HepG2 (cell line): ENCODE measurements around the gene MYBPC2. TPM values are rescaled to one million over a fixed set of nuclear protein-coding genes. Genes with fewer than 3 reads are reported as not detected.

ENCODE experiments used
- HCFC1 ChIP-seq: fragments of 150-350 bp; IDR thresholded peaks from 2 replicates; pipeline ENCODE4 v1.6.1; 2014; ENCODE audit warnings: low read depth, low read length
- KAT8 ChIP-seq: IDR thresholded peaks from 2 replicates; pipeline ENCODE4 v1.6.1; 2016; ENCODE audit warnings: missing genetic modification reagents, missing compliant biosample characterization
- NCOA2 ChIP-seq: sonication (generic); formaldehyde crosslinking; IDR thresholded peaks from 2 replicates; pipeline ENCODE4 v1.8.0; 2022; ENCODE audit warnings: inconsistent platforms
- POGZ ChIP-seq: sonication (generic); formaldehyde crosslinking; IDR thresholded peaks from 2 replicates; pipeline ENCODE4 v1.4.0; 2020; ENCODE audit warnings: mild to moderate bottlenecking, missing genetic modification reagents
- ZNF225 ChIP-seq: sonication (generic); formaldehyde crosslinking; IDR thresholded peaks from 2 replicates; pipeline ENCODE4 v1.4.0; 2020; ENCODE audit warnings: mild to moderate bottlenecking, missing genetic modification reagents
- ZNF282 ChIP-seq: fragments of 450-650 bp; IDR thresholded peaks from 2 replicates; pipeline ENCODE4 v1.6.1; 2018; ENCODE audit not compliant: partially characterized antibody
- ZNF331 ChIP-seq: sonication (generic); formaldehyde crosslinking; IDR thresholded peaks from 2 replicates; pipeline ENCODE4 v1.4.0; 2020; ENCODE audit warnings: missing genetic modification reagents
- ZNF616 ChIP-seq: sonication (generic); formaldehyde crosslinking; IDR thresholded peaks from 2 replicates; pipeline ENCODE4 v1.5.0; 2020; ENCODE audit warnings: low read depth, mild to moderate bottlenecking, missing genetic modification reagents
- ZSCAN21 ChIP-seq: sonication (generic); formaldehyde crosslinking; IDR thresholded peaks from 2 replicates; pipeline ENCODE4 v1.8.0; 2022; ENCODE audit warnings: mild to moderate bottlenecking, missing genetic modification reagents, moderate library complexity, borderline replicate concordance
- polyA plus RNA-seq, 8 experiments: library from polyadenylated mRNA; depleted of rRNA in 3 of 8; stranded (reverse) in 7 of 8; unstranded in 1 of 8; fragments of >200 nt; fragmentation: Illumina TruSeq in 4 of 8; extraction: Trizol in 4 of 8; gene quantifications; 2 replicates each; pipeline versions ENCODE4 v1.2.1 to v1.2.3, GENCODE V29; 2011 to 2016; ENCODE audit warnings: low read depth in 4 of 8, missing spikeins in 1 of 8, mixed read lengths in 1 of 8; ENCODE audit not compliant: insufficient read depth in 1 of 8
- total RNA-seq, 5 experiments: library from RNA; depleted of rRNA; stranded (reverse); fragments of >200 nt; fragmentation: Illumina TruSeq; extraction: Trizol; gene quantifications; 2 replicates each; pipeline ENCODE4 v1.2.3, GENCODE V29; 2016; ENCODE audit warnings: low read depth in 1 of 5
- TF ChIP-seq, protein P1 (sequence below): sonication (generic); formaldehyde crosslinking; conservative IDR thresholded peaks from 2 replicates; pipeline ENCODE4 v1.4.0; 2020; ENCODE audit warnings: missing genetic modification reagents
- TF ChIP-seq, protein P2 (sequence below): IDR thresholded peaks from 2 replicates; pipeline ENCODE4 v1.6.1; 2016; ENCODE audit warnings: low read depth, missing genetic modification reagents, missing compliant biosample characterization
- TF ChIP-seq, protein P3 (sequence below): sonication (generic); formaldehyde crosslinking; IDR thresholded peaks from 2 replicates; pipeline ENCODE4 v1.4.0; 2020; ENCODE audit warnings: missing genetic modification reagents
- TF ChIP-seq, protein P4 (sequence below): sonication (generic); formaldehyde crosslinking; IDR thresholded peaks from 2 replicates; pipeline ENCODE4 v1.5.1; 2020; ENCODE audit warnings: missing genetic modification reagents, mild to moderate bottlenecking, borderline replicate concordance

The MYBPC2 gene
- total and polyA plus RNA-seq, 2 of the 13 experiments (the other 11 are each of a cell fraction or from before 2014, with no cell fraction given), result not detected

DNA sequence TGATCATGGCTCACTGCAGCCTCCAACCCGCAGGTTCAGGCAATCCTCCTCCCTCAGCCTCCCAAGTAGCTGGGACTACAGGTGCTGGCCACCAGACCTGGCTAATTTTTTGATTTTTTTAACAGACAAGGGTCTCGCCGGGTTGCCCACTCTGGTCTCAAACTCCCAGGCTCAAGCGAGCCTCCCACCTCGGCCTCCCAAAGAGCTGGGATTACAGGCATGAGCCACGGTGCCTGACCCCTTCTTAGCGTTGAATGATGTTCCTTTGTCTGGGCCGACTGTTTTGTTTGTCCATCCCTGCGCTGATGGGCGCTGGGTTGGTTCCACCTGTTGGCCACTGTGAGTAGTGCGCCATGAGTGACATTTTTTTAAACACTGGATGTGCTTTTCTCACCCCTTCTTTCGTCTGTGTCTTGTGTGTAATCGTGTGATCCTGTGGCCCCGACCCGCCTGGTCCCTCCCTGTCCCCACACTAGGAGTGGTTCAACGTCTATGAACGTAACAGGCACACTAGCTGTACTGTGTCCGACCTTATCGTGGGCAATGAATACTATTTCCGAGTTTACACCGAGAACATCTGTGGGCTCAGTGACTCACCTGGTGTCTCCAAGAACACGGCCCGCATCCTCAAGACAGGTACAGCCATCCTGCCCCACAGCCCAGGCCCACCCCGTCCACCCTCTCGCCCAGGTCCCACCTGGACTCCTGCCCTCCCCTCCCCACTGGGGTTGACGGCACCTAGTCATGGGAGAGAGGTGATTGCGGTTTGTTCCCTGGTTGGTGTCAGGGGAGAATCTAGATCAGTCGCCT lies 28.6 kb downstream of the MYBPC2 start (continued):
- TF ChIP-seq ZNF282, result no peak
- TF ChIP-seq, protein P1, sequence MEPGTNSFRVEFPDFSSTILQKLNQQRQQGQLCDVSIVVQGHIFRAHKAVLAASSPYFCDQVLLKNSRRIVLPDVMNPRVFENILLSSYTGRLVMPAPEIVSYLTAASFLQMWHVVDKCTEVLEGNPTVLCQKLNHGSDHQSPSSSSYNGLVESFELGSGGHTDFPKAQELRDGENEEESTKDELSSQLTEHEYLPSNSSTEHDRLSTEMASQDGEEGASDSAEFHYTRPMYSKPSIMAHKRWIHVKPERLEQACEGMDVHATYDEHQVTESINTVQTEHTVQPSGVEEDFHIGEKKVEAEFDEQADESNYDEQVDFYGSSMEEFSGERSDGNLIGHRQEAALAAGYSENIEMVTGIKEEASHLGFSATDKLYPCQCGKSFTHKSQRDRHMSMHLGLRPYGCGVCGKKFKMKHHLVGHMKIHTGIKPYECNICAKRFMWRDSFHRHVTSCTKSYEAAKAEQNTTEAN (CRISPR knock-in tag), result no peak
- TF ChIP-seq, protein P2, sequence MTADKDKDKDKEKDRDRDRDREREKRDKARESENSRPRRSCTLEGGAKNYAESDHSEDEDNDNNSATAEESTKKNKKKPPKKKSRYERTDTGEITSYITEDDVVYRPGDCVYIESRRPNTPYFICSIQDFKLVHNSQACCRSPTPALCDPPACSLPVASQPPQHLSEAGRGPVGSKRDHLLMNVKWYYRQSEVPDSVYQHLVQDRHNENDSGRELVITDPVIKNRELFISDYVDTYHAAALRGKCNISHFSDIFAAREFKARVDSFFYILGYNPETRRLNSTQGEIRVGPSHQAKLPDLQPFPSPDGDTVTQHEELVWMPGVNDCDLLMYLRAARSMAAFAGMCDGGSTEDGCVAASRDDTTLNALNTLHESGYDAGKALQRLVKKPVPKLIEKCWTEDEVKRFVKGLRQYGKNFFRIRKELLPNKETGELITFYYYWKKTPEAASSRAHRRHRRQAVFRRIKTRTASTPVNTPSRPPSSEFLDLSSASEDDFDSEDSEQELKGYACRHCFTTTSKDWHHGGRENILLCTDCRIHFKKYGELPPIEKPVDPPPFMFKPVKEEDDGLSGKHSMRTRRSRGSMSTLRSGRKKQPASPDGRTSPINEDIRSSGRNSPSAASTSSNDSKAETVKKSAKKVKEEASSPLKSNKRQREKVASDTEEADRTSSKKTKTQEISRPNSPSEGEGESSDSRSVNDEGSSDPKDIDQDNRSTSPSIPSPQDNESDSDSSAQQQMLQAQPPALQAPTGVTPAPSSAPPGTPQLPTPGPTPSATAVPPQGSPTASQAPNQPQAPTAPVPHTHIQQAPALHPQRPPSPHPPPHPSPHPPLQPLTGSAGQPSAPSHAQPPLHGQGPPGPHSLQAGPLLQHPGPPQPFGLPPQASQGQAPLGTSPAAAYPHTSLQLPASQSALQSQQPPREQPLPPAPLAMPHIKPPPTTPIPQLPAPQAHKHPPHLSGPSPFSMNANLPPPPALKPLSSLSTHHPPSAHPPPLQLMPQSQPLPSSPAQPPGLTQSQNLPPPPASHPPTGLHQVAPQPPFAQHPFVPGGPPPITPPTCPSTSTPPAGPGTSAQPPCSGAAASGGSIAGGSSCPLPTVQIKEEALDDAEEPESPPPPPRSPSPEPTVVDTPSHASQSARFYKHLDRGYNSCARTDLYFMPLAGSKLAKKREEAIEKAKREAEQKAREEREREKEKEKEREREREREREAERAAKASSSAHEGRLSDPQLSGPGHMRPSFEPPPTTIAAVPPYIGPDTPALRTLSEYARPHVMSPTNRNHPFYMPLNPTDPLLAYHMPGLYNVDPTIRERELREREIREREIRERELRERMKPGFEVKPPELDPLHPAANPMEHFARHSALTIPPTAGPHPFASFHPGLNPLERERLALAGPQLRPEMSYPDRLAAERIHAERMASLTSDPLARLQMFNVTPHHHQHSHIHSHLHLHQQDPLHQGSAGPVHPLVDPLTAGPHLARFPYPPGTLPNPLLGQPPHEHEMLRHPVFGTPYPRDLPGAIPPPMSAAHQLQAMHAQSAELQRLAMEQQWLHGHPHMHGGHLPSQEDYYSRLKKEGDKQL (CRISPR knock-in tag), result no peak
- TF ChIP-seq ZNF616, result no peak
- TF ChIP-seq, protein P3, sequence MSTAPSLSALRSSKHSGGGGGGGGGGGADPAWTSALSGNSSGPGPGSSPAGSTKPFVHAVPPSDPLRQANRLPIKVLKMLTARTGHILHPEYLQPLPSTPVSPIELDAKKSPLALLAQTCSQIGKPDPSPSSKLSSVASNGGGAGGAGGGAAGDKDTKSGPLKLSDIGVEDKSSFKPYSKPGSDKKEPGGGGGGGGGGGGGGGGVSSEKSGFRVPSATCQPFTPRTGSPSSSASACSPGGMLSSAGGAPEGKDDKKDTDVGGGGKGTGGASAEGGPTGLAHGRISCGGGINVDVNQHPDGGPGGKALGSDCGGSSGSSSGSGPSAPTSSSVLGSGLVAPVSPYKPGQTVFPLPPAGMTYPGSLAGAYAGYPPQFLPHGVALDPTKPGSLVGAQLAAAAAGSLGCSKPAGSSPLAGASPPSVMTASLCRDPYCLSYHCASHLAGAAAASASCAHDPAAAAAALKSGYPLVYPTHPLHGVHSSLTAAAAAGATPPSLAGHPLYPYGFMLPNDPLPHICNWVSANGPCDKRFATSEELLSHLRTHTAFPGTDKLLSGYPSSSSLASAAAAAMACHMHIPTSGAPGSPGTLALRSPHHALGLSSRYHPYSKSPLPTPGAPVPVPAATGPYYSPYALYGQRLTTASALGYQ (CRISPR knock-in tag), result no peak
- TF ChIP-seq, protein P4, sequence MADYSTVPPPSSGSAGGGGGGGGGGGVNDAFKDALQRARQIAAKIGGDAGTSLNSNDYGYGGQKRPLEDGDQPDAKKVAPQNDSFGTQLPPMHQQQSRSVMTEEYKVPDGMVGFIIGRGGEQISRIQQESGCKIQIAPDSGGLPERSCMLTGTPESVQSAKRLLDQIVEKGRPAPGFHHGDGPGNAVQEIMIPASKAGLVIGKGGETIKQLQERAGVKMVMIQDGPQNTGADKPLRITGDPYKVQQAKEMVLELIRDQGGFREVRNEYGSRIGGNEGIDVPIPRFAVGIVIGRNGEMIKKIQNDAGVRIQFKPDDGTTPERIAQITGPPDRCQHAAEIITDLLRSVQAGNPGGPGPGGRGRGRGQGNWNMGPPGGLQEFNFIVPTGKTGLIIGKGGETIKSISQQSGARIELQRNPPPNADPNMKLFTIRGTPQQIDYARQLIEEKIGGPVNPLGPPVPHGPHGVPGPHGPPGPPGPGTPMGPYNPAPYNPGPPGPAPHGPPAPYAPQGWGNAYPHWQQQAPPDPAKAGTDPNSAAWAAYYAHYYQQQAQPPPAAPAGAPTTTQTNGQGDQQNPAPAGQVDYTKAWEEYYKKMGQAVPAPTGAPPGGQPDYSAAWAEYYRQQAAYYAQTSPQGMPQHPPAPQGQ, result no peak
- TF ChIP-seq HCFC1, result no peak
- TF ChIP-seq ZNF331 (CRISPR knock-in tag), result 0 out of 2 replicates have a peak, but pooled peaks have one; percentile 47
- no peak for TF ChIP-seq POGZ (CRISPR knock-in tag)
- 0 out of 2 replicates have a peak, but pooled peaks have one; percentile 37 for TF ChIP-seq KAT8 (CRISPR knock-in tag)
- no peak for TF ChIP-seq ZNF225 (CRISPR knock-in tag)
- TF ChIP-seq ZSCAN21 (CRISPR knock-in tag), result no peak
- TF ChIP-seq NCOA2 (CRISPR knock-in tag), result no peak
